GM12872 (cell line): ENCODE measurements around the gene PYHIN1.
A peak's percentile ranks its signal among the peaks of the same experiment; 100 is the strongest.

ENCODE experiments used
- CTCF ChIP-seq: IDR thresholded peaks from 3 replicates; pipeline ENCODE4 v1.5.1; 2011; ENCODE audit warnings: low read depth, mild to moderate bottlenecking, low read length, moderate library complexity; ENCODE audit not compliant: insufficient read depth

PYHIN1 gene

GRCh38 chr1:158998037-158998780 is 66.9 kb downstream of the PYHIN1 start:
- TF ChIP-seq CTCF, result no peak

- peak; percentile 78 for TF ChIP-seq CTCF
Measured at GRCh38 chr1:158998781-158999161, 67.4 kb downstream of the PYHIN1 start.

- no peak for TF ChIP-seq CTCF
Measured at GRCh38 chr1:158999316-159000069, 68.1 kb downstream of the PYHIN1 start.

GRCh38 chr1:159000070-159000409 is 68.7 kb downstream of the PYHIN1 start:
- TF ChIP-seq CTCF, result no peak

- no peak for TF ChIP-seq CTCF
Measured at GRCh38 chr1:159000625-159001024, 69.3 kb downstream of the PYHIN1 start.

GRCh38 chr1:159005161-159005560 is 73.8 kb downstream of the PYHIN1 start:
- no peak for TF ChIP-seq CTCF

GRCh38 chr1:159005676-159006075 is 74.3 kb downstream of the PYHIN1 start:
- TF ChIP-seq CTCF, result peak; percentile 14; the same call in 1 of the 3 replicates
